ENCODE data around the gene VASH1.

Gene VASH1

DNA sequence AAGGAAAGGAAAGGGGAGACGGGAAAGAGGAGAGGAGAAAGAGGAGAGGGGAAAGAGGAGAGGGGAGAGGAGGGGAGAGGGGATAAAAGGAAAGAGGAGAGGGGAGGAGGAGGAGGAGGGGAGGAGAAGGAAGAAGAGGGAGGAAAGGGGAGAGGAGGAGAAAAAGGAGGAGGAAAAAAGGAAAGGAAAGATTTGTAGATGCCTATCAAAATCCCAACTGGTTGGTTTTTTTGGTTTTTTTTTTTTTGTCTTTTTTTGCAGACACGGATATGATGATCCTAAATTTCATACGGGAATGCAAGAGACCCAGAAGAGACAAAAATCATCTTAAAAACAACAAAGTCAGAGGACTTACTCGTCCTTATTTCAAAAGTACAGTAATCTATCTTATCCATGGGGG, 32.1 kb downstream of the VASH1 start:
- ChIA-PET CTCF (interaction anchor here (1.3 kb wide), 1 partner anchor 12 kb away, joined by 3 read pairs; no protein-coding TSS in a partner anchor), POLR2A (no interaction called here)
- Histone ChIP-seq H3K9me3 (ENCODE audit: control insufficient read depth, insufficient read depth, low read depth, low read length) (no peaks in the 10 kb centered on the region), H3K4me3 (ENCODE audit: low read depth, low read length) (no peak overlapping the region), H3K27ac (ENCODE audit: extremely low read depth, low read depth, low read length) (no peak overlapping the region), H3K4me1 (ENCODE audit: control insufficient read depth, insufficient read depth, low read length) (no peaks in the 10 kb centered on the region), H3K36me3 (ENCODE audit: control insufficient read depth in 2 of 2, insufficient read depth in 1 of 2, low read length in 2 of 2) (peaks cover 55 to 75% of the 10 kb centered on the region in 2 experiments)
- TF ChIP-seq ZFHX2 (tag by site-specific recombination; conservative IDR thresholded peaks at IDR 0.05) (no peak), ZNF571 (tag by site-specific recombination; IDR thresholded peaks at IDR 0.05) (no peak), ZSCAN23 (tag by site-specific recombination; IDR thresholded peaks at IDR 0.05) (no peak), ZNF174 (tag by site-specific recombination; IDR thresholded peaks at IDR 0.05) (no peak), WT1 (tag by site-specific recombination; IDR thresholded peaks at IDR 0.05) (no peak), ZNF624 (tag by site-specific recombination; IDR thresholded peaks at IDR 0.05) (no peak), ZNF416 (tag by site-specific recombination; IDR thresholded peaks at IDR 0.05) (no peak), ZFP37 (tag by site-specific recombination; IDR thresholded peaks at IDR 0.05) (no peak), ZNF837 (tag by site-specific recombination; IDR thresholded peaks at IDR 0.05) (no peak)
- TF ChIP-seq, protein P1, sequence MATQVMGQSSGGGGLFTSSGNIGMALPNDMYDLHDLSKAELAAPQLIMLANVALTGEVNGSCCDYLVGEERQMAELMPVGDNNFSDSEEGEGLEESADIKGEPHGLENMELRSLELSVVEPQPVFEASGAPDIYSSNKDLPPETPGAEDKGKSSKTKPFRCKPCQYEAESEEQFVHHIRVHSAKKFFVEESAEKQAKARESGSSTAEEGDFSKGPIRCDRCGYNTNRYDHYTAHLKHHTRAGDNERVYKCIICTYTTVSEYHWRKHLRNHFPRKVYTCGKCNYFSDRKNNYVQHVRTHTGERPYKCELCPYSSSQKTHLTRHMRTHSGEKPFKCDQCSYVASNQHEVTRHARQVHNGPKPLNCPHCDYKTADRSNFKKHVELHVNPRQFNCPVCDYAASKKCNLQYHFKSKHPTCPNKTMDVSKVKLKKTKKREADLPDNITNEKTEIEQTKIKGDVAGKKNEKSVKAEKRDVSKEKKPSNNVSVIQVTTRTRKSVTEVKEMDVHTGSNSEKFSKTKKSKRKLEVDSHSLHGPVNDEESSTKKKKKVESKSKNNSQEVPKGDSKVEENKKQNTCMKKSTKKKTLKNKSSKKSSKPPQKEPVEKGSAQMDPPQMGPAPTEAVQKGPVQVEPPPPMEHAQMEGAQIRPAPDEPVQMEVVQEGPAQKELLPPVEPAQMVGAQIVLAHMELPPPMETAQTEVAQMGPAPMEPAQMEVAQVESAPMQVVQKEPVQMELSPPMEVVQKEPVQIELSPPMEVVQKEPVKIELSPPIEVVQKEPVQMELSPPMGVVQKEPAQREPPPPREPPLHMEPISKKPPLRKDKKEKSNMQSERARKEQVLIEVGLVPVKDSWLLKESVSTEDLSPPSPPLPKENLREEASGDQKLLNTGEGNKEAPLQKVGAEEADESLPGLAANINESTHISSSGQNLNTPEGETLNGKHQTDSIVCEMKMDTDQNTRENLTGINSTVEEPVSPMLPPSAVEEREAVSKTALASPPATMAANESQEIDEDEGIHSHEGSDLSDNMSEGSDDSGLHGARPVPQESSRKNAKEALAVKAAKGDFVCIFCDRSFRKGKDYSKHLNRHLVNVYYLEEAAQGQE (tag by site-specific recombination; IDR thresholded peaks at IDR 0.05) = no peak
- TF ChIP-seq, protein P2, sequence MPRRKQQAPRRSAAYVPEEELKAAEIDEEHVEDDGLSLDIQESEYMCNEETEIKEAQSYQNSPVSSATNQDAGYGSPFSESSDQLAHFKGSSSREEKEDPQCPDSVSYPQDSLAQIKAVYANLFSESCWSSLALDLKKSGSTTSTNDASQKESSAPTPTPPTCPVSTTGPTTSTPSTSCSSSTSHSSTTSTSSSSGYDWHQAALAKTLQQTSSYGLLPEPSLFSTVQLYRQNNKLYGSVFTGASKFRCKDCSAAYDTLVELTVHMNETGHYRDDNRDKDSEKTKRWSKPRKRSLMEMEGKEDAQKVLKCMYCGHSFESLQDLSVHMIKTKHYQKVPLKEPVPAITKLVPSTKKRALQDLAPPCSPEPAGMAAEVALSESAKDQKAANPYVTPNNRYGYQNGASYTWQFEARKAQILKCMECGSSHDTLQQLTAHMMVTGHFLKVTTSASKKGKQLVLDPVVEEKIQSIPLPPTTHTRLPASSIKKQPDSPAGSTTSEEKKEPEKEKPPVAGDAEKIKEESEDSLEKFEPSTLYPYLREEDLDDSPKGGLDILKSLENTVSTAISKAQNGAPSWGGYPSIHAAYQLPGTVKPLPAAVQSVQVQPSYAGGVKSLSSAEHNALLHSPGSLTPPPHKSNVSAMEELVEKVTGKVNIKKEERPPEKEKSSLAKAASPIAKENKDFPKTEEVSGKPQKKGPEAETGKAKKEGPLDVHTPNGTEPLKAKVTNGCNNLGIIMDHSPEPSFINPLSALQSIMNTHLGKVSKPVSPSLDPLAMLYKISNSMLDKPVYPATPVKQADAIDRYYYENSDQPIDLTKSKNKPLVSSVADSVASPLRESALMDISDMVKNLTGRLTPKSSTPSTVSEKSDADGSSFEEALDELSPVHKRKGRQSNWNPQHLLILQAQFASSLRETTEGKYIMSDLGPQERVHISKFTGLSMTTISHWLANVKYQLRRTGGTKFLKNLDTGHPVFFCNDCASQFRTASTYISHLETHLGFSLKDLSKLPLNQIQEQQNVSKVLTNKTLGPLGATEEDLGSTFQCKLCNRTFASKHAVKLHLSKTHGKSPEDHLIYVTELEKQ (tag by site-specific recombination; IDR thresholded peaks at IDR 0.05; ENCODE audit: borderline replicate concordance) = no peak

DNA sequence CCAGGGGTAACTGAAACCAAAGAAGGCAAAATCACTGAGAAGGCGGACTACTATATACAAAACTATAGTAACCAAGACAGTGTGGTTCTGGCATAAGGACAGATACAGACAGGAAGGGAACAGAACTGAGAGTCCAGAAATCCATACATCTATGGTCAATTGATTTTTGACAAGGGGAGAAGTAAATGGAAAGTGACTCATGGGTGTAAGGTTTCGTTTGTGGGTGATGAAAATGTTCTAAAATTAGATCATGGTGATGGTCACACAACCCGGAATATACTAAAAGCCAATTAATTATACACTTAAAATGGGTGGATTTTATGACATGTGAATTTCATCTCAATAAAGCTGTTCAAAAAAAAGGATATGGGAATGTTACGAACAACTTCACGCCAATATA, 32.7 kb downstream of the VASH1 start:
- Histone ChIP-seq H3K36me3 (ENCODE audit: control insufficient read depth in 2 of 2, insufficient read depth in 1 of 2, low read length in 2 of 2) (peaks cover 60 to 75% of the 10 kb centered on the region in 2 experiments), H3K27ac (ENCODE audit: extremely low read depth, low read depth, low read length) (no peak overlapping the region), H3K4me1 (ENCODE audit: control insufficient read depth, insufficient read depth, low read length) (no peaks in the 10 kb centered on the region), H3K4me3 (ENCODE audit: low read depth, low read length) (no peak overlapping the region), H3K9me3 (ENCODE audit: control insufficient read depth, insufficient read depth, low read depth, low read length) (no peaks in the 10 kb centered on the region)
- ChIA-PET POLR2A (no interaction called here), CTCF (interaction anchor here (1.3 kb wide), 1 partner anchor 13 kb away, joined by 3 read pairs; no protein-coding TSS in a partner anchor)
- TF ChIP-seq ZNF514 (tag by site-specific recombination; IDR thresholded peaks at IDR 0.05) = no peak
- 0 out of 2 replicates have a peak, but pooled peaks have one; percentile 17 for TF ChIP-seq ZNF629 (tag by site-specific recombination; IDR thresholded peaks at IDR 0.05)
- TF ChIP-seq, protein P3, sequence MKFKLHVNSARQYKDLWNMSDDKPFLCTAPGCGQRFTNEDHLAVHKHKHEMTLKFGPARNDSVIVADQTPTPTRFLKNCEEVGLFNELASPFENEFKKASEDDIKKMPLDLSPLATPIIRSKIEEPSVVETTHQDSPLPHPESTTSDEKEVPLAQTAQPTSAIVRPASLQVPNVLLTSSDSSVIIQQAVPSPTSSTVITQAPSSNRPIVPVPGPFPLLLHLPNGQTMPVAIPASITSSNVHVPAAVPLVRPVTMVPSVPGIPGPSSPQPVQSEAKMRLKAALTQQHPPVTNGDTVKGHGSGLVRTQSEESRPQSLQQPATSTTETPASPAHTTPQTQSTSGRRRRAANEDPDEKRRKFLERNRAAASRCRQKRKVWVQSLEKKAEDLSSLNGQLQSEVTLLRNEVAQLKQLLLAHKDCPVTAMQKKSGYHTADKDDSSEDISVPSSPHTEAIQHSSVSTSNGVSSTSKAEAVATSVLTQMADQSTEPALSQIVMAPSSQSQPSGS (tag by site-specific recombination; IDR thresholded peaks at IDR 0.05; ENCODE audit: low read depth) = no peak
